NOMO-1 (cell line): ENCODE measurements around the gene SPACA7.
"Not testable (repeated sequence)": the region's sequence is repeated elsewhere in the genome, so short reads cannot be mapped to it uniquely, and the experiment has no call there.

Experiments
- DNase-seq, 2 experiments: peaks; one replicate each; lab custom pipeline; 2025; ENCODE audit not compliant: unreplicated experiment in 2 of 2; lab: John Stamatoyannopoulos, UW

SPACA7 gene

DNA sequence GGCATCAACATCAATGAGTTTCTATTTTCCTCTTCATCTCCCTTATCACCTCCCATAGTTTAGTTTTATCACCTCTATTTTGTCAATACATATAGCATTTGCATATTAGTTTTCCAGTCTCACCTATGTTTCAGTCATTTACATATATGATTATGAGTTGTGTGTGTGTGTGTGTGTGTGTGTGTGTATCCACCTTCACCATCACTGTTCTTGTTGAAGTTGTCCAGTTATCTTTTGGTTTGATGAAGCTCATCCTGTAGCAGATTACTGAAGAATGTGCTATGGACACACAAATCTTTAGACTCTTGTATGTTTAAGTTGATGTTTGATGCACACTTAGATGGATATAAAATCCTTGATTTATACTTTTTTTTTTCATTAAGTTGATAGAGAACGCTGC lies 40.5 kb downstream of the SPACA7 start:
- no peak for DNase-seq

DNA sequence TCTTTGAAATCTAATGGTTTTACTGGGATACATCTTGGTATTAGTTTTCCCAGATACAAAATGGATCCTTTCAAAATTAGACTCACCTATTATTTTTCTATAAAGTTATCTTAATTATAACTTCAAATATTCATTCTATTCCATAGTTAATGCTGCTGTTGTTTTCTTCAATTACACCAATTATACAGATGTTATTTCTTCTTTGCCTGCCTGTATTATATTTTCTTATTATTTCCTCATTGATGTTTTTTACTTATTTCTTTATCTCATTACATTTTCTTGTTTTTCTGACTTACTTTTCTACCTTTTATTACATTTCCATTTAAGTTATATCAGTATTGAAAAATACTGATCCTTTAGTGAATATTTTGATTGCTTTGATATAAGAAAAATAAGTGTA lies 40.9 kb downstream of the SPACA7 start:
- no peak for DNase-seq

DNA sequence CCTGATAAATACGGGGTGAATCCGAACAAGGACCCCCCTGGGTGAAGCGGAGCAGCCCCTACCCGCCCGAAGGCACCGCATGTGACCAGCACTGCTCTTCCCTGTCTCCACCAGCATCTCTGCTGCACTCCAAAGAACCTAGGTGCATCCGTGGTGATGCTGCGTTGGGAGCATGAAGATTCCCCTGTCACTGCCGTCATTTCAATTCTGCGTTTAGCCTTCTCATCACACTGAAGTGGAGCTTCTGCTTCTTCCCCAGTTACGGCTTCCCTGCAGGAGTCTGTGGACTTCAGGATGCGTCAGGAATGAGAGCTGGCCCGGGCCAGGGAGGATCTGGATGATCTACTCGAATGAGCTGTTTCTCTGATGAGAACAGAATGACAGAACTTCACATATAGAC lies 47.9 kb downstream of the SPACA7 start:
- no peak for DNase-seq

DNA sequence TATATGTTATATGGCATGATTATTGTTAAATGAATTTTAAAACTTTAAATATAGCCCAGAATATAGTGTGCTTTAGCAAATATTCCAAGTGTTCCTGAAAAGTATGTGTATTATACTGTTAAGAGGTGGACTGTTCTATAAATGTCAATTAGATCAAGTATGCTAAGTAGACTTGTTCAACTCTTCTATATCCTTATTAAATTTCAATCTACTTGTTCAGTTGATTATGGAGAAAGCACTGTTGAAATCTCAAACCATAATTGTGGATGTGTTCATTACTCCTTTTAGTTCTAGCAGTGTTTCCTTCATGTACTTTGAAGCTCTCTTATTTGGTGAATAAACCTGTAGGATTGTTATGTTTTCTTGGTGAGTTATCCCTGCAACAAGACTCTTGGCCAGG lies 52.5 kb downstream of the SPACA7 start:
- no peak for DNase-seq

DNA sequence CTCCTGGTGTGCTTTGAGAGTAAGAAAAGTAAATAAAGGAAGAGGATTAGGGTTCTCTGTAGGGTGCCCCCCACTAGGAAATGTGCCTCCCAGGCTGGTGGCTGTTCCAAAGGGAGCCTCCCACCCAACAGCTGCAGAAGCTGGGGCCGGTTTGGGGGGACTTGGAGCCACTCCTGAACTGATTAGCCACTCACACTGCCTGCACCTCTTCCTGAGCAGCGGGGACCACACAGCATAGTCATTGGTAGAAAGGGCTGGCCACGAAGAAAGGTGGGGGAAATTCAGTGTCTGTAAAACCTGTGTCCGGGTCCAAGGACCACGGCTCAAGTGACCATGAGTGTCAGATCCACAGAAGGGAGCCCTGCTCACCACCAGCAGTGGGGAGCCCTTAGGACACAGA lies 55.6 kb downstream of the SPACA7 start:
- DNase-seq = no peak

DNA sequence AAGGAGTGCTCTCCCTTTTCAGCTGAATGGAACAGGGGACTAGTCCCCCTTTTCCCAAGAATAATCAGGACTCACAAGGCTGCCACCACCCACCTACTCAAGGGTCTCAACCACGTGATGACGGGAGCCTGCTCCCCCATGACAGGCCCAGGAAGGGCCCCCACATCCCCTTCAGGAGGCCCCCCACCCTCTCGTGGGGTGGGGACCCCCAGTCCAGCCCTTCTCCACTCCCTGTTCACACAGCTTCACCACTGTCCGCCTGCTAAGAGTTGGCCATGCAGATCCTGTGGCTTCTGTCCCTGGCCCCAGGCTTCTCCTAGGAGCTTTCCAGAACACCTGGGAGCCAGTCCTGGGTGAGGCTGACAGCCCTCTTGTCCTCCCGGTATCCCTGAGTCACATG lies 56.6 kb downstream of the SPACA7 start:
- not testable (repeated sequence) for DNase-seq

DNA sequence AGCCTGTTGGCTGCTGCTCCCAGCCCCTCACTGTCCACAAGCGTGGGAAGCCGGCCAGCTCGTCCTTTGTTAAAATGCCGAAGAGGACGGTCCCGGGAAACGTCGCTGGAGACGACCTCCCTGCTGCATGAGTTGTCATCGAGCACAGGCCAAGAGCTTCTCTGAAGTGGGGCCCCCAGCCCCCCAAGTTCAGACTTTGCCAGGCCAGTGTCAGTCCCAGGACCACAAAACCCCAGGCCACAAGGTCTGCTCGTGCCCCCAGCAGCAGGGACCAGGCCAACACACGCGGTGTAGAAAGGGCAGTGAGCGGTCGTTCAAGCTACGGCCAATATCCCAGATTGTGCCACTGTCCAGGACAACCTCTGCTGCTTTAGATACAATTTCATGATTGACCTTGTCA lies 57.4 kb downstream of the SPACA7 start:
- DNase-seq = not testable (repeated sequence)

DNA sequence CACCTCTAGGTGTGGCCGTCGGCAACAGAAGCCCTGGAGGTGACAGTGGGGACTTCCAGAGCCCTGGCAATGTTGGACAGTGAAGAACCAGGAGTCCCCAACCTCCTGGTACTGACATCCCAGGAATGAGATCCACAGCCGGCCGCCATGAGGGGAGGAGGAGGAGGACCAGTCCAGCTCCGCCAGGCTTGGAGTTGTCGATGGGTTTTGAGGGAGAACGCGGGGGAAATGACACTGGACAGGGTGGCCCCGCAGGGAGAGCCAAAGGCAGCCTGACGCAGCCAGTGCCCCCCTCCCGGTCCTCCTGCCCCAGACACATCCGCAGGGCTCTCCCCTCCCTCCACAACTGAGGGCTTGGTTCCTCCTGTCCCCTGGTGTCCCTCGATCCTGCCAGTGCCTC lies 57.9 kb downstream of the SPACA7 start:
- no peak for DNase-seq

DNA sequence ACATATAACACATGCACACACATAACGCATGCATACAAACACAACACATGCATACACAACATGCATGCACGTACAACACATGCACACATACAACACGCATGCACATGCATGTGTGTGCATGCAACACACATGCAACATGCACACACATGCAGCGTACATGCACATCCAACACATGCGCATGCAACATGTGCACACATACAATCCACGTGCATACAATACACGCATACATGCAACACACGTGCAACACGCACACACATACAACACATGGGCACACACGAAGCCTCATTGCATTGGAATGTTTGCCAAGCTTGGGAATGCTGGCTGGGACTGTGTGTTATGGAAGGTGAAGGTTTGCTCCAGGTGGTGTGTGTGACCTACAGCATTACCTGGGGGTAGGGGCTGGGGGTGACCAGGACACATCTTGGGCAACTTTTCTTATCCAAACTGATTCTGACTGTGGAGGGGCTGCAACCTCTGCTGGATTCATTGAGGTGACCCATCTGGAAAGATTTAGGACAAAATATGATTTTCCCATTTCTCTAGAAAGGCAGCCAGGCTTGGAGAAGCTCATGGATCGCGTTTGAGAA lies 58.9 kb downstream of the SPACA7 start:
- DNase-seq = no peak

DNA sequence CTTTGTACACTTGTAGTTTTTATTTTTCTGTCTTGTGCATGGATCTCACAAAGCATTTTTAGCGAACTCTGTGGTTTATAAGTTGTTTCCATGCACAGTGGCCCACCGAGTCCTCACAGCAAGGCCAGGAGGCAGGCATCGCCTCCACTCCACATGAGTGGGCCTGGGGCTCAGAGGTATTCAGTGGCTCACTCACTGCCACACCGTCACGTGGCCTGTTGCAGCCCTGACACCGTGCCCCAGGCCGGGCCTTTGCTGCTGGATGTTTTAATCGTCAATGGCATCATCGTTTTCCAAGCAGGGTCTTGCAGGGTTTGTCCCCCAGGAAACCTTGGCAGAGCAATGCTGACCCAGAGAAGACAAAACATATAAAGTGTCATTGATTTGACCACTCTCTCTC lies 59.8 kb downstream of the SPACA7 start:
- no peak for DNase-seq

DNA sequence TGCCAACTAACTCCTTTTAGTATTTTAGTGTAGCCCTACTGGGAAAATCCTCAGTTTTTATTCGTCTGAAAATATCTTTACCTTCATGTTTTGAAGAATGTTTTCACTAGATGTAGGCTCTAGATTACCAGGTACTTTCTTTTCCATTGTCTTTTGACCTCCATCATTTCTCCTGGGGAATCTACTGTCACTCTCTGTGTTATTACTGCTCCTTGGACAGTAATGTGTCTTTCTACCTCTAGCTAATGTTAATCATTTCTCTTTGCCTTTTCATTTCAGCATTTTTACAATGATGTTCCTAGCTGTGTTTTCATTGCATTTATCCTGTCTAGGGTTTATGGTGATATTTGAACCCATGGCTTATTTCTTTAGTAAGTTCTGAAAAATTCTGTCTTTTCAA lies 61.9 kb downstream of the SPACA7 start:
- DNase-seq = no peak

DNA sequence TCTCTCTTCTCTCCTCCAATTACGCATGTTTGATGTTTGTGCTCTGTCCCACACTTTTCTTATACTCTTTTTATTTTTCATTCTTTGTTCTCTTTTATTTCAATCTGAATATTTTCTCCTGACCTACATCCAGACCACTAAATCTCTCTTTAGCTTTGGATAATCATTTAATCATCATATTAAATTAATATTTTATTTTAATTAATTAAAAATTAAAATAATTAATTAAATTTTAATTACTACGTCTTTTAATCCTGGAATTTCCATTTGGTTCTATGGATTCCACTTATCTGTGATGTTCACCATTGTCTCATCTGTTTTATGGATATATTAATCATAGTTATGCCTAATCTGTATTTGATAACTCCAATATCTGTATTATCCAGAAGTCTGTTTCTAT lies 62.4 kb downstream of the SPACA7 start:
- DNase-seq = no peak

DNA sequence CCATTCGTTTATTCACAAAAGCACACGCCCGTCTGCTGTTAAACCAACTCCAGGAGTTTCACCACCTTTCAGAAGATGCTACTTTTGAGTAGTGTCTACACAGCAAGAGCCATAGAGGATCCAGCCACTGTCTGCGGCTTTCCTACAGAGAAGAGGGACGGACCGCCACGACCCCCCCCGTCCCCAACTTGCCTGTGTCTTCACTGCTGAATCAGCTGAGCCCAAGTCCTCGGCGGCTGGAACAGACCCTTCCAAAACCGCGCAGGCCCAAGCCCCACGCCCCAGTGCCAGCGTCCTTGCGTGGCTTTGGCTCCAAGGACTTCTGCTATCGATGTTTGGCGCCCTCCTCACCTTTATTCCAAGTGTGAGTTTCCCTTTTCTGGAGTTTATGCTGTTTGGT lies 65.1 kb downstream of the SPACA7 start:
- no peak for DNase-seq

DNA sequence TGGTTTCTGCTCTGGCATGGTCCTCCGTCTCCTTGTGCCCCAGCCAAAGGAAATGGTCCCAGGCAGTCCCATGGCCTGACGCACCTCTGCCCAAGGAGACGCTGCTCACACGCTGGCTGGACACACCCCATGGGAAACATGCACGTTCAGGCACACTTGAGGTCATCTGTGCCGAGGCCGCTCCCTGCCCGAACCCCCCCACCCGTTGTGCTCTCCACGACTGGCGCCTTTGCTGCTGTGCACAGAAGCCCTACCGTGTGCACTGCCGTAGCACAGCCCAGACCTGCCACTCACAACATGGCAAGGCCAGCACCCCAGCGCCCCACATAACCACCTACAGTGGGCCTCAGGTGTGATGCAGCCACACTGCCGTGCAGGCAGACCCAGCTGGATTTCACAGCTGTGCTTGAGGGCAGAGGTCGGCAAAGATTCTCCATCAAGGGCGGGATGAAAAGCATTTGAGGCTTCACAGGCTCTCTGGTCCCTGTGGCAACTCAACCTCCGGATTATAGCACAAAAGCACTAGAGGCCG lies 65.7 kb downstream of the SPACA7 start:
- no peak for DNase-seq

DNA sequence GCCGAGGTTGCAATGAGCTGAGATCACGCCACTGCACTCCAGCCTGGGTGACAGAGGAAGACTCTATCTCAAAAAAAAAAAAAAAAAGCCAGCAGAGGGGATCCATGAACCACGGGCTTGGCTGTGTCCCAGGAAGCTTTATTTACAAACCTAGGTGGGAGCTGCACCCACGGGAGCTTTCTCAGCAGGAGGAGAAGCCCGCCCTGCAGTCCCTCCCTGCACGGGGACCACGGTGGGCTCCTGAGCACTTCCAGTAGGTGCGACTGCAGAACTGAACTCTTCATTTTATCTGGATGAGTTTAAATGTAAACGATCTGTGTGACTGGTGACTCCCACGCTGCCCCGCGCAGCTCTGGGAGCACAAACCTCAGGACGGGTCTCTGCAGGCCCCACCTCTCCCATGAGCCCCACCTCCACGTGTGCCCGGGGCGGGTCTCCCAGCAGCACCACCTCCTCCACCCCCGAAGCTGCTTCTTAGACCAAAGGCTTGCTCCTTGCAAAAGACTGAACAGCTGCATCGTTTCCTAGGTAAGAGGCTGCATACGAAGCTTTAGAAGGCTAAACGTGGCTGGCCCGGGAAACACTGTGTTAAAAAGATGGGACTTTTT lies 66.4 kb downstream of the SPACA7 start:
- DNase-seq = no peak

DNA sequence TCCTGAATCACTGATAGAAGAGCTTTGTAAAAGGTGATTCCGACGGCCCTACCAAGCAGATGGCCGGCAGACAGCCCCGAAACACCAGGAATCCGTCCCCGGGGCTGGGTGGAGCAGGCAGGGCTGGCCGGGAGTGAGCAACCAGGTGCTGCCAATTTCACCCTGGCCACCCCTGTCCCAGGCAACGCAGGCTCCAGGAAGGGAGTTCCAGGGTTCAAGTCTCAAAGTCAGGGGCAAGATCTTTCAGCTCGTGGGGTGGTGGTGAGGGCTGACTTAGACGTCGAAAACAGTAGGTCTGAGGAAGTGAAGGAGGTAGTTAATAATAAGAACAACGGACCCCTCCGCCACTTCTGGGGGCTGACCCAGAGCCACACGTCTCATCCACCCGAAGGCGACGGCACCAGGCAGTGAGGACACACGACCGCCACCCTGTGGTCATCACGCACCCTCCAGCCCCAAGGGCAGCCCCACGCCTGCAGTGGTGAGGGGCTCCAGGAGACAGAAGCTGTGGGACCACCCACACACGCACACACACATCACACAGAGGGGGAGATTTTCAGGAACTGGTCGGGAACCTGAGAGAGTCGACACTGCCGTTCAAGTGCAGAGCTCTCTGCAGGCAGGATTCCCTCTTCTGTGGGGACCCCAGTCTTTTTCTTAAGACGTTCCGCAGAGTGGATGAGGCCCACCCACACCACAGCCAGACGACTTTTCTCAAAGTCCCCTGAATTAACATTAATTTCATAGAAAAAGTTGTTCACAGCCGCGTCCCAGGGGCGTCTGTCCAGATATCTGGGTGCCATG lies 67.2 kb downstream of the SPACA7 start:
- no peak for DNase-seq

DNA sequence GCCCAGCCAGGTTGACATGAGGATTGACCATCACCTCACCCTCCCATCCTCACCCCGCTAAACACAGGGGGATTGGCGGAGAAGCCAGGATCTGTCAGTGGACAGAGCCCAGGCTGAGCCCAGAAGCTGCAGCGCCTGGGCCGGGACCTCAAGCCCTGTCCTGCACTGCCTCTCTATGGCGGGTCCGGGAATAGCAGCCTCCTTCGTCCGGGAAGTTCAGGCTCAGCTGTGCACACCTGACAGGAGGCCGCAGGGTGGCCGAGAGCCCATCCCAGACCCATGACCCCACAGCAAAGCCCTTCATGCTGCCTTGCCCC lies 67.8 kb downstream of the SPACA7 start:
- peak; percentile 7 to 22 for DNase-seq

DNA sequence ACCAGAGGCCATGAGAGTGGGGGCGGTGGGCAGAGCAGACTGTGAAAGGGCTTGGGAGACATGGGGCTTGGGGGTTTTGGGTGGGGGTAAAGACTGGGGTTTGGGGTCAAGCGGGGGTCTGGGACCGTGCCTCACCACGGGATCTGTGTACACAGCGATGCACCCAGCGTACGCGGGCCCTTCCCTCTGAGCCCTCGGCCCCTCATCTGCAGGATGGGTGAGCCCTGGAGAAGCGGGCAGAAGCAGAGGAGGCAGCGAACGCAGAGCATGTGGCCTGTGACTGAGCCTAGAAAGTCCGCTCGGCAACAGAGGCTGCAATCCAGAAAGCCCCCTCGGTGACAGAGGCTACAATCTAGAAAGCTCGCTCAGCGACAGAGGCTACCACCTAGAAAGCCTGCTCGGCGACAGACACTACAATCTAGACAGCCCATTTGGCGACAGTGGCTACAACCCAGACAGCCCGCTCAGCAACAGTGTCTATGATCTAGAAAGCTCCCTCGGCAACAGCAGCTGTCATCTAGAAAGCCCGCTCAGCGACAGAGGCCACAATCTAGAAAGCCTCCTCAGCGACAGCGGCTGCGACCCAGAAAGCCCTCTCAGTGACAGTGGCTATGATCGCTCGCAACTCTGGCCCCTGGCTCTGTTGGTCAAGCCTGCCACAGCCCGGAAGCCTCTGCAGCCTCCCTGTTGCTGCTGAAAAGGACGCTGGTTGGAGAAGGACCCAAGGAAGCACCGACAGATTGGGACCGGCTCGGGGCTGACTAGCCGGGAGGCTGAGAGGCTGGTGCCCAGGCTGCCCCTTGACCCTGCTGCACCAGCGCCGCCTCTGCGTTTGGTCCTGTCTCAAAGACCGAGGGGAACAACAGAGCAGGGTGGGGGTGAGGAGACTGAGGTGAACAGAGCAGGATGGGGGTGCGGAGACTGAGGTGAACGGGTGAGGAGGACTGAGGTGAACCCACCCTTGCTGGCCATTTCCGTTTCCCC lies 68.6 kb downstream of the SPACA7 start:
- DNase-seq = no peak

DNA sequence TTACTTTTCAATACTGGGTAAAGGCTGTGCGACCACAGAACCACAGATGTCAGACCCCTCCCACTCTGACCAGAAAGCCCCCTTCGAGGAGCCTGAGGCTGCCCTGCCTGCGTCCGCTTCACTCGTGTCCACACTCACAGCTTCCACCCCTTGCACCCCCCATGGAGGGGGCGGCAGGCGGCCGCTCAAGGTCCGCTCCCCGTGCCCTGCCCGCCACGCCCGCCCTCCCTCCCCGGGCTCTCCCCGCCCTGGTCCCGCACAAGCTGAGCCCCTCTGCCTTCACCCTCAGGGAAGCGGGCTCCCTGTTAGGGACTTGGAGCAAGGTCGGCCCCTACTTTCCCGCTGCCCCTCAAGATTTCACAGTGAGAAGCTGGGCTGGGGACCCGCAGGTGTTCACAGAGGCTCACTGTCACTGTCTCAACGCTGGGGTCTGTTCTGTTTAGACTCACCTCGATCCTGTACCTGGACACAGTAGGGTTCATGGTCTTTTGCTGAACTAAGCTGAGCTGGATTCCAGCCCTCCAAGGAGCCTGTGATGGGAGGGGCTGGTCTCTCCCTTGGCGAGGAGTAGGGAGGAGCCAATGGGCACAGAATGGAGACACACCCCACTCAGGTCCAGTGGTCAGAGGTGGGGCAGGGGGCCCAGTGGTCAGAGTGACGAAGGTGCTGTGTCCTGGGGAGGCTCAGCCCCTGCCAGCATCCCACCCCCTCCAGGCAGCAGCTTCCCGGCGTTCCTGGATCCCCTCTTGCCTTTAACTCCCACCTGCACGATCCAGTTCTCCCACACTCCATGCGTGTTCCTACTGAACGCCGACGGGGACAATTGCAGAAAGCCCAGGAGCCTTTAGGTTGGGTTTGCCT lies 69.5 kb downstream of the SPACA7 start:
- DNase-seq = no peak

DNA sequence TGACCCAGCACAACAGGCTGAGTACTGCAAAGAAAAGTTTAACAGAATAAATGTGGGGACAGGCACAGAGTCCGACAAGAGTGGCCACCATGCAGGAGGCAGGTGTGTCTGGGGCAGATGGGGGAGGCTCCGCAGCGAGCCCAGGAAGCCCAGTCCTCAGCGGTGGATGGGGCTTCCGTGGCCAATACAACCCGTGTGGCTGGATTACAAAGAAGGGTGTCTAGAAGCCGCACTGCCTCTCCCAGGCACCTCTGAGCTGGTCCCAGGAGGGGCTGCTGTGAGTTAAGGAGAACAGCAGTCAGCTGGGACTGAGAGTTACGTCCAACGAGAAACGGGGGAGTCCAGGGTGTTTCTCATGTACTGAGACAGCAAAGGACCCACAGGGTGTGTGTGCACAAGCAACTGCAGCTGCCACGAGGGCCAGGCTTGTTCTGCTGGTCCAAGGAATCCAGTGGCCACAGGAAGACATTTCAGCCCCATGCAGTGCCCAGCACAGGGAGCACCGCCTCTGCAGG lies 70.2 kb downstream of the SPACA7 start:
- no peak for DNase-seq
